H9 (cell line): Measurements from ENCODE around the gene DHX30. TPM values are rescaled to one million over a fixed set of nuclear protein-coding genes. Genes with fewer than 3 reads are reported as not detected.

Source experiments
- DNase-seq: peaks from one replicate; pipeline ENCODE4 v3.0.0-alpha.2; 2017
- H2AFZ ChIP-seq: one replicate; pipeline ENCODE4 v1.6.1; 2013; ENCODE audit warnings: mild to moderate bottlenecking, low read length, control low read depth, moderate library complexity
- H2AK5ac ChIP-seq: 2 replicates; pipeline ENCODE4 v1.6.1; 2013; ENCODE audit warnings: low read length, control low read depth, mixed read lengths; ENCODE audit not compliant: insufficient read length
- H2BK120ac ChIP-seq: one replicate; pipeline ENCODE4 v1.6.1; 2013; ENCODE audit warnings: low read depth, mild to moderate bottlenecking, low read length, control low read depth, inconsistent platforms; ENCODE audit not compliant: poor library complexity, severe bottlenecking
- H2BK12ac ChIP-seq: 2 replicates; pipeline ENCODE4 v1.6.1; 2013; ENCODE audit warnings: low read length, control low read depth, mixed read lengths, low read depth; ENCODE audit not compliant: insufficient read length
- H2BK15ac ChIP-seq: 2 replicates; pipeline ENCODE4 v1.6.1; 2013; ENCODE audit warnings: low read depth, low read length, control low read depth
- H2BK20ac ChIP-seq: one replicate; pipeline ENCODE4 v1.6.1; 2013; ENCODE audit warnings: low read depth, mild to moderate bottlenecking, low read length, control low read depth, inconsistent platforms; ENCODE audit not compliant: poor library complexity, severe bottlenecking
- H2BK5ac ChIP-seq: 2 replicates; pipeline ENCODE4 v1.6.1; 2013; ENCODE audit warnings: low read length, control low read depth, mixed read lengths; ENCODE audit not compliant: insufficient read length
- H3K14ac ChIP-seq: 2 replicates; pipeline ENCODE4 v1.6.1; 2013; ENCODE audit warnings: low read length, control low read depth; ENCODE audit not compliant: insufficient read depth
- H3K18ac ChIP-seq: 2 replicates; pipeline ENCODE4 v1.6.1; 2013; ENCODE audit warnings: low read depth, mild to moderate bottlenecking, mixed read lengths, low read length, control low read depth; ENCODE audit not compliant: insufficient read length
- H3K23ac ChIP-seq: 2 replicates; pipeline ENCODE4 v1.6.1; 2013; ENCODE audit warnings: low read length, control low read depth, mixed read lengths, low read depth; ENCODE audit not compliant: insufficient read length
- H3K23me2 ChIP-seq: 2 replicates; pipeline ENCODE4 v1.6.1; 2013; ENCODE audit warnings: low read depth, mild to moderate bottlenecking, mixed read lengths, low read length, control low read depth; ENCODE audit not compliant: insufficient read length, poor library complexity, severe bottlenecking
- H3K27ac ChIP-seq: 2 replicates; pipeline ENCODE4 v1.5.1; 2013; ENCODE audit warnings: low read length, control low read depth, mixed read lengths, low read depth; ENCODE audit not compliant: insufficient read length
- H3K27me3 ChIP-seq: 2 replicates; pipeline ENCODE4 v1.6.1; 2013; ENCODE audit warnings: low read length, control low read depth, inconsistent platforms; ENCODE audit not compliant: insufficient read depth
- H3K4ac ChIP-seq: 2 replicates; pipeline ENCODE4 v1.6.1; 2013; ENCODE audit warnings: low read depth, mild to moderate bottlenecking, control low read depth, inconsistent platforms, low read length, moderate library complexity
- H3K4me1 ChIP-seq: 2 replicates; pipeline ENCODE4 v1.6.1; 2013; ENCODE audit warnings: low read length, control low read depth, inconsistent platforms; ENCODE audit not compliant: insufficient read depth
- H3K4me2 ChIP-seq: 2 replicates; pipeline ENCODE4 v1.6.1; 2013; ENCODE audit warnings: low read length, control low read depth, mixed read lengths; ENCODE audit not compliant: insufficient read length, insufficient read depth
- H3K56ac ChIP-seq: 2 replicates; pipeline ENCODE4 v1.6.1; 2013; ENCODE audit warnings: low read depth, mild to moderate bottlenecking, mixed read lengths, low read length, control low read depth; ENCODE audit not compliant: insufficient read length
- H3K79me1 ChIP-seq: 2 replicates; pipeline ENCODE4 v1.6.1; 2013; ENCODE audit warnings: low read depth, mild to moderate bottlenecking, moderate library complexity, low read length, control low read depth, inconsistent platforms; ENCODE audit not compliant: insufficient read depth, poor library complexity, severe bottlenecking
- H3K79me2 ChIP-seq: 2 replicates; pipeline ENCODE4 v1.6.1; 2013; ENCODE audit warnings: low read length, control low read depth, inconsistent platforms; ENCODE audit not compliant: insufficient read depth
- H3K9ac ChIP-seq: 2 replicates; pipeline ENCODE4 v1.6.1; 2013; ENCODE audit warnings: low read length, control low read depth, mixed read lengths; ENCODE audit not compliant: insufficient read length; ENCODE audit errors: extremely low read depth
- H3K9me3 ChIP-seq: one replicate; pipeline ENCODE4 v1.6.1; 2013; ENCODE audit warnings: low read depth, low read length, inconsistent platforms; ENCODE audit not compliant: control insufficient read depth
- H3T11ph ChIP-seq: one replicate; pipeline ENCODE4 v1.6.1; 2013; ENCODE audit warnings: mild to moderate bottlenecking, low read length, control low read depth, inconsistent platforms
- H4K20me1 ChIP-seq: one replicate; pipeline ENCODE4 v1.6.1; 2013; ENCODE audit not compliant: control insufficient read depth, insufficient read length, insufficient read depth
- H4K5ac ChIP-seq: 2 replicates; pipeline ENCODE4 v1.6.1; 2013; ENCODE audit warnings: low read depth, mild to moderate bottlenecking, mixed read lengths, low read length, control low read depth; ENCODE audit not compliant: insufficient read length
- H4K8ac ChIP-seq: replicated peaks from 2 replicates; pipeline ENCODE4 v1.6.1; 2013; ENCODE audit warnings: low read length, control low read depth, mixed read lengths, low read depth; ENCODE audit not compliant: insufficient read length
- H4K91ac ChIP-seq: 2 replicates; pipeline ENCODE4 v1.6.1; 2013; ENCODE audit warnings: low read depth, mild to moderate bottlenecking, moderate library complexity, mixed read lengths, low read length, control low read depth; ENCODE audit not compliant: insufficient read length
- H3K27ac Mint-ChIP-seq, 3 experiments: 2 replicates in 2 of 3; 3 replicates in 1 of 3; pipeline ENCODE4 v1.8.0; 2020 to 2021; ENCODE audit warnings: mixed read lengths in 3 of 3, mild to moderate bottlenecking in 1 of 3, moderate library complexity in 1 of 3
- H3K27me3 Mint-ChIP-seq: 2 replicates; pipeline ENCODE4 v1.8.0; 2021; ENCODE audit warnings: low read depth, mild to moderate bottlenecking, moderate library complexity, mixed read lengths
- H3K36me3 Mint-ChIP-seq, 3 experiments: 2 replicates in 2 of 3; 3 replicates in 1 of 3; pipeline ENCODE4 v1.8.0; 2020 to 2021; ENCODE audit warnings: low read depth in 3 of 3, mixed read lengths in 3 of 3; ENCODE audit not compliant: insufficient read depth in 1 of 3
- H3K4me1 Mint-ChIP-seq, 2 experiments: 2 replicates each; pipeline ENCODE4 v1.8.0; 2020; ENCODE audit warnings: mixed read lengths in 2 of 2
- H3K4me3 Mint-ChIP-seq, 2 experiments: 2 replicates in 1 of 2; 3 replicates in 1 of 2; pipeline ENCODE4 v1.8.0; 2020 to 2021; ENCODE audit warnings: mild to moderate bottlenecking in 2 of 2, mixed read lengths in 2 of 2, moderate library complexity in 1 of 2
- H3K9me3 Mint-ChIP-seq, 2 experiments: 2 replicates in 1 of 2; 3 replicates in 1 of 2; pipeline ENCODE4 v1.8.0; 2020; ENCODE audit warnings: mild to moderate bottlenecking in 2 of 2, mixed read lengths in 2 of 2, moderate library complexity in 1 of 2
- WGBS: extraction: QIAGEN DNeasy Blood & Tissue Kit; methylation state at CpG from one replicate; pipeline ENCODE4 v1.1.7; 2013; ENCODE audit warnings: missing lambda C conversion rate, low lambda C conversion rate, mixed read lengths; ENCODE audit not compliant: insufficient read length; ENCODE audit errors: extremely low coverage; 5-methylcytosine and 5-hydroxymethylcytosine counted together
- total RNA-seq: library from RNA; stranded (reverse); gene quantifications from 2 replicates; pipeline ENCODE4 v1.2.1, GENCODE V29; 2021
- TF ChIP-seq, protein P1 (sequence below): fragments of 200-600 bp; sonication (generic); conservative IDR thresholded peaks from 3 replicates; pipeline ENCODE4 v1.8.0; 2021; ENCODE audit warnings: antibody characterized with exemption, mild to moderate bottlenecking

DHX30 gene
- total RNA-seq, 1 experiment from 2014 or later, result 107 TPM

DNA sequence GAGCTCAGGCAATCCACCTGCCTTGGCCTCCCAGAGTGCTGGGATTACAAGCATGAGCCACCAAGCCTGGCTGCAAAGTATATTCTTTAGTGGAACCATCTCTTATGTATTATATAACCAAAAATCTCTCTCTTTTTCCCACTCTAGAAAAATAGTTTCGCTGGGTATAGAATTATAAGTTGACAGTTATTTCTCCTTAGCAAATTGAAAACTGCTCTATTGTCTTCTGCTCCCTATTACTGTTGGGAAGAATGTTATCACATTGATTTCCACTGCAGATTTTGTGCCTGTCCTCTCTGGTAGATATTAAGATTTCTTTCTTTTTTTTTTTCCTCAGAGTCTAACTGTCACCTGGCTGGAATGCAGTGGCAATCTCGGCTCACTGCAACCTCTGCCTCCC lies 10.2 kb upstream of the DHX30 start:
- WGBS, result no CpG with 5 or more reads among the region's 2 CpGs
- no peak overlapping the region for H3K18ac ChIP-seq
- no peaks in the 10 kb centered on the region for H4K20me1 ChIP-seq
- H3K27ac Mint-ChIP-seq, result no peak overlapping the region
- no peak overlapping the region for H4K5ac ChIP-seq
- no peaks in the 10 kb centered on the region for H3K23me2 ChIP-seq
- H3K27ac ChIP-seq, result no peak overlapping the region
- H3K9me3 Mint-ChIP-seq, result peaks cover 6 to 7% of the 10 kb centered on the region in 2 experiments; a peak in 2 of 5 replicates
- H3K14ac ChIP-seq, result no peak overlapping the region
- H2BK12ac ChIP-seq, result no peak overlapping the region
- no peak overlapping the region for H2AK5ac ChIP-seq
- no peaks in the 10 kb centered on the region for H3K79me1 ChIP-seq
- H3K4me1 ChIP-seq, result no peaks in the 10 kb centered on the region
- H3K56ac ChIP-seq, result no peak overlapping the region
- no peaks in the 10 kb centered on the region for H3K79me2 ChIP-seq
- H2AFZ ChIP-seq, result no peak overlapping the region
- H3K9me3 ChIP-seq, result no peaks in the 10 kb centered on the region
- H3T11ph ChIP-seq, result no peak overlapping the region
- H4K91ac ChIP-seq, result no peak overlapping the region
- no peaks in the 10 kb centered on the region for H3K4me1 Mint-ChIP-seq
- no peak overlapping the region for H3K4me3 Mint-ChIP-seq
- no peak overlapping the region for H3K9ac ChIP-seq
- no peaks in the 10 kb centered on the region for H3K27me3 ChIP-seq
- H2BK5ac ChIP-seq, result no peak overlapping the region
- no peak overlapping the region for H2BK120ac ChIP-seq
- H3K4me2 ChIP-seq, result no peak overlapping the region
- no peaks in the 10 kb centered on the region for H3K27me3 Mint-ChIP-seq
- no peak for DNase-seq
- no peak overlapping the region for H4K8ac ChIP-seq
- no peak overlapping the region for H2BK20ac ChIP-seq
- no peak overlapping the region for H3K4ac ChIP-seq
- no peaks in the 10 kb centered on the region; a peak in 1 of 7 replicates for H3K36me3 Mint-ChIP-seq
- H2BK15ac ChIP-seq, result no peak overlapping the region
- H3K23ac ChIP-seq, result no peak overlapping the region
- TF ChIP-seq, protein P1, sequence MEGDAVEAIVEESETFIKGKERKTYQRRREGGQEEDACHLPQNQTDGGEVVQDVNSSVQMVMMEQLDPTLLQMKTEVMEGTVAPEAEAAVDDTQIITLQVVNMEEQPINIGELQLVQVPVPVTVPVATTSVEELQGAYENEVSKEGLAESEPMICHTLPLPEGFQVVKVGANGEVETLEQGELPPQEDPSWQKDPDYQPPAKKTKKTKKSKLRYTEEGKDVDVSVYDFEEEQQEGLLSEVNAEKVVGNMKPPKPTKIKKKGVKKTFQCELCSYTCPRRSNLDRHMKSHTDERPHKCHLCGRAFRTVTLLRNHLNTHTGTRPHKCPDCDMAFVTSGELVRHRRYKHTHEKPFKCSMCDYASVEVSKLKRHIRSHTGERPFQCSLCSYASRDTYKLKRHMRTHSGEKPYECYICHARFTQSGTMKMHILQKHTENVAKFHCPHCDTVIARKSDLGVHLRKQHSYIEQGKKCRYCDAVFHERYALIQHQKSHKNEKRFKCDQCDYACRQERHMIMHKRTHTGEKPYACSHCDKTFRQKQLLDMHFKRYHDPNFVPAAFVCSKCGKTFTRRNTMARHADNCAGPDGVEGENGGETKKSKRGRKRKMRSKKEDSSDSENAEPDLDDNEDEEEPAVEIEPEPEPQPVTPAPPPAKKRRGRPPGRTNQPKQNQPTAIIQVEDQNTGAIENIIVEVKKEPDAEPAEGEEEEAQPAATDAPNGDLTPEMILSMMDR, result no peak
